ENCODE data around the gene UGT2B10. TPM values are rescaled to one million over a fixed set of nuclear protein-coding genes. Genes with fewer than 3 reads are reported as not detected.
"Not testable (repeated sequence)": the region's sequence is repeated elsewhere in the genome, so short reads cannot be mapped to it uniquely, and the experiment has no call there.

The UGT2B10 gene
- polyA plus RNA-seq (2011; rRNA removed) (not detected in 2 replicates), polyA minus RNA-seq (2011; rRNA and poly(A)+ RNA removed) (not detected in 2 replicates)

- CTCF ChIA-PET; DNase-seq (ENCODE audit: low read depth); H3K36me3 ChIP-seq (ENCODE audit: control insufficient read depth, insufficient read depth, low read length); H3K27me3 ChIP-seq (ENCODE audit: control insufficient read depth, insufficient read depth, low read length); H3K4me3 ChIP-seq (ENCODE audit: low read depth, low read length); POLR2A ChIA-PET: not testable (repeated sequence)
These were observed at the start of gene UGT2B10 for GRCh38 chr4:68815617-68816409. TSS of gene UGT2B10 (plus strand) at chr4:68815994. CDS start at chr4:68816020, 26 bp downstream.

GRCh38 chr4:68771836-68772235, 44.0 kb upstream of the UGT2B10 start:
- H3K27me3 ChIP-seq (ENCODE audit: control insufficient read depth, insufficient read depth, low read length); POLR2A ChIA-PET; CTCF ChIA-PET; H3K36me3 ChIP-seq (ENCODE audit: control insufficient read depth, insufficient read depth, low read length); H3K4me3 ChIP-seq (ENCODE audit: low read depth, low read length); DNase-seq (ENCODE audit: low read depth): not testable (repeated sequence)

- TF ChIP-seq CTCF (IDR thresholded peaks at IDR 0.05; ENCODE audit: insufficient read depth, low read depth, low read length) = no peak
- POLR2A ChIA-PET = no interaction called here
- Histone ChIP-seq H3K4me3 (ENCODE audit: low read depth, low read length) (no peak overlapping the region), H3K27me3 (ENCODE audit: control insufficient read depth, insufficient read depth, low read length) (no peaks in the 10 kb centered on the region), H3K36me3 (ENCODE audit: control insufficient read depth, insufficient read depth, low read length) (no peaks in the 10 kb centered on the region)
- CTCF ChIA-PET = no interaction called here
- DNase-seq (ENCODE audit: low read depth) = no peak
These were observed 42.1 kb upstream of the UGT2B10 start for GRCh38 chr4:68773699-68774098.

DNA sequence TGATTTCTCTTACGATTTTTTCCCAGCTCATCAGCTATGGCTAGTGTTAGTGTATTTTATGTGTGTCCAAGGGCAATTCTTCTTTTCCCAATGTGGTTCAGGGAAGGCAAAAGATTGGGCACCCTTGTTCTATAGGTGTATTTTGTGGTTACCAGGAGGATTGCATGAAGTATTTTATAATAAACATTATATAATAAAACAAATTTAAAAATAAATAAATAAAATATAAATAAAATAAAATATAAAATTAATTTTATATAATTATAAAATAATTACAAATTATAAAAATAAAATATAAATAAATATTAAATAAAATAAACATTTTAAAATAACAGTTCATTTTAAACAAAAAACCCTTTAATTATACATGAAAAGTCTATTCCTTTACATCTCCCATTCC, 35.6 kb upstream of the UGT2B10 start:
- no peak overlapping the region for H3K4me3 ChIP-seq (ENCODE audit: low read depth, low read length)
- H3K27me3 ChIP-seq (ENCODE audit: control insufficient read depth, insufficient read depth, low read length) = no peaks in the 10 kb centered on the region
- no peak for DNase-seq (ENCODE audit: low read depth)
- no peaks in the 10 kb centered on the region for H3K36me3 ChIP-seq (ENCODE audit: control insufficient read depth, insufficient read depth, low read length)
- ChIA-PET POLR2A (no interaction called here), CTCF (no interaction called here)
- no peak for TF ChIP-seq CTCF (IDR thresholded peaks at IDR 0.05; ENCODE audit: insufficient read depth, low read depth, low read length)

DNA sequence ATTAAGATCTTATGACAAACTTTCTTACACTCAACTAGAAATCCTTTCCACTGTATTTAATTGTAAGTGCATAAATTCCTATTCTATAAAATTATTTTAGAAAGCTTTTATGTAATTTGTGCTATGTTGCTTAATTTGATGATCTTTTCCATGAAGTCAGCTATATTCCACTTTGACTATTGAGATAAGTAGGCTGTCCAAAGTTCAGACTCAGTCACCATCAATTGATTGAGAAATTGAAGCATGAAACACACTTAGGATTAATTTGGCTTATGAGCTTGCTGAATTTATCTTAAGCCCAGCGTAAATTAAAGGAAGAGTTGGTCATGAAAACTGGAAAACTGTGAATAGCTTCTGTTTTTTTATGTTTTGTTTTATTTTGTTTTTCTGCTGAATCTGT, 18.7 kb upstream of the UGT2B10 start:
- H3K36me3 ChIP-seq (ENCODE audit: control insufficient read depth, insufficient read depth, low read length) = no peaks in the 10 kb centered on the region
- H3K4me3 ChIP-seq (ENCODE audit: low read depth, low read length) = no peak overlapping the region
- no peak for TF ChIP-seq CTCF (IDR thresholded peaks at IDR 0.05; ENCODE audit: insufficient read depth, low read depth, low read length)
- no peak for DNase-seq (ENCODE audit: low read depth)
- ChIA-PET CTCF (no interaction called here), POLR2A (no interaction called here)
- no peaks in the 10 kb centered on the region for H3K27me3 ChIP-seq (ENCODE audit: control insufficient read depth, insufficient read depth, low read length)

DNA sequence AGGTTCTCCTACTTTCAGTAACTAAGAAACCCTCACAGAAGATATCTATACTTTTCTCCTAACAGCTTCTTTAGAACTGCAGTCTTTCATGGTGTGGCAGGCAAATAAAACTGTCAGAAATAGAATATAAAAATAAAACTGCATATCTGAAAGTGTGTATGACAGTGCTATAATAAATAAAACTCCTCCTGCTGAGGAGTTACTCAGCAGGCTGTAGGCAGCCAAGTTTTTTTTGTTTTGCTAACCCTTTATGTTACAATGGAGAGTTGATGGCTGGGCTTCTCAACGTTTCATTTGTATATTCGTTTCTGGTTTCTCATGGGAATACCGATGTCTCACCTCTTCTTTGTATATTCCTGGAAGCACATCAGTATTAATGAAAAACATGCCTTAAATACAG, 18.2 kb upstream of the UGT2B10 start:
- DNase-seq (ENCODE audit: low read depth) = no peak
- H3K27me3 ChIP-seq (ENCODE audit: control insufficient read depth, insufficient read depth, low read length) = no peaks in the 10 kb centered on the region
- ChIA-PET CTCF (no interaction called here), POLR2A (no interaction called here)
- TF ChIP-seq CTCF (IDR thresholded peaks at IDR 0.05; ENCODE audit: insufficient read depth, low read depth, low read length) = no peak
- no peaks in the 10 kb centered on the region for H3K36me3 ChIP-seq (ENCODE audit: control insufficient read depth, insufficient read depth, low read length)
- H3K4me3 ChIP-seq (ENCODE audit: low read depth, low read length) = no peak overlapping the region
